ENCODE data around the gene GAPDH.

The GAPDH gene

GRCh38 chr12:6546016-6546415 lies 11.7 kb downstream of the GAPDH start:
- H3K4me3 ChIP-seq (ENCODE audit: low read length): no peak overlapping the region
- TF ChIP-seq ZNF274 (IDR thresholded peaks at IDR 0.05; ENCODE audit: low read depth, low read length): no peak

GRCh38 chr12:6547566-6547965 lies 13.2 kb downstream of the GAPDH start:
- H3K4me3 ChIP-seq (ENCODE audit: low read length): no peak overlapping the region
- TF ChIP-seq ZNF274 (IDR thresholded peaks at IDR 0.05; ENCODE audit: low read depth, low read length): no peak

- no peak for TF ChIP-seq ZNF274 (IDR thresholded peaks at IDR 0.05; ENCODE audit: low read depth, low read length)
- H3K4me3 ChIP-seq (ENCODE audit: low read length): no peak overlapping the region
Observed at GRCh38 chr12:6547987-6548386, 13.7 kb downstream of the GAPDH start.

- no peak for TF ChIP-seq ZNF274 (IDR thresholded peaks at IDR 0.05; ENCODE audit: low read depth, low read length)
- no peak overlapping the region for H3K4me3 ChIP-seq (ENCODE audit: low read length)
Observed at GRCh38 chr12:6548556-6548955, 14.2 kb downstream of the GAPDH start.

- no peak for TF ChIP-seq ZNF274 (IDR thresholded peaks at IDR 0.05; ENCODE audit: low read depth, low read length)
- H3K4me3 ChIP-seq (ENCODE audit: low read length): no peak overlapping the region
Observed at GRCh38 chr12:6548966-6549683, 14.8 kb downstream of the GAPDH start.

GRCh38 chr12:6549684-6550151 lies 15.4 kb downstream of the GAPDH start:
- no peak for TF ChIP-seq ZNF274 (IDR thresholded peaks at IDR 0.05; ENCODE audit: low read depth, low read length)
- H3K4me3 ChIP-seq (ENCODE audit: low read length): no peak overlapping the region

- TF ChIP-seq ZNF274 (IDR thresholded peaks at IDR 0.05; ENCODE audit: low read depth, low read length): no peak
Observed at GRCh38 chr12:6550294-6551062, 16.2 kb downstream of the GAPDH start.

GRCh38 chr12:6551063-6551461 lies 16.7 kb downstream of the GAPDH start:
- no peak overlapping the region for H3K4me3 ChIP-seq (ENCODE audit: low read length)
- TF ChIP-seq ZNF274 (IDR thresholded peaks at IDR 0.05; ENCODE audit: low read depth, low read length): no peak

More at GRCh38 chr12:6550294-6551062, 16.2 kb downstream of the GAPDH start:
- H3K4me3 ChIP-seq (ENCODE audit: low read length): no peak overlapping the region

GRCh38 chr12:6551496-6552139 lies 17.3 kb downstream of the GAPDH start:
- no peak overlapping the region for H3K4me3 ChIP-seq (ENCODE audit: low read length)
- no peak for TF ChIP-seq ZNF274 (IDR thresholded peaks at IDR 0.05; ENCODE audit: low read depth, low read length)

GRCh38 chr12:6552140-6552551 lies 17.8 kb downstream of the GAPDH start:
- no peak for TF ChIP-seq ZNF274 (IDR thresholded peaks at IDR 0.05; ENCODE audit: low read depth, low read length)
- no peak overlapping the region for H3K4me3 ChIP-seq (ENCODE audit: low read length)

- no peak for TF ChIP-seq ZNF274 (IDR thresholded peaks at IDR 0.05; ENCODE audit: low read depth, low read length)
- no peak overlapping the region for H3K4me3 ChIP-seq (ENCODE audit: low read length)
Observed at GRCh38 chr12:6553051-6553868, 18.9 kb downstream of the GAPDH start.

GRCh38 chr12:6554168-6555017 lies 20.1 kb downstream of the GAPDH start:
- peak overlapping the region; percentile 94 for H3K4me3 ChIP-seq (ENCODE audit: low read length)
- no peak for TF ChIP-seq ZNF274 (IDR thresholded peaks at IDR 0.05; ENCODE audit: low read depth, low read length)

All from GM08714 (cell line).